ENCODE results near the gene VPS4A. TPM values are rescaled to one million over a fixed set of nuclear protein-coding genes. Genes with fewer than 3 reads are reported as not detected.

Gene VPS4A
- total RNA-seq, 3 donors from 2014 or later, result 35.9 to 39.6 (median 36.3) TPM

- H3K4me3 ChIP-seq, result no peak overlapping the region
- DNase-seq (peak in 1 of 3 donors; percentile 36), ATAC-seq (no peak)
- no peaks in the 10 kb centered on the region for H3K9me3 ChIP-seq
- no peak for TF ChIP-seq CTCF (IDR thresholded peaks at IDR 0.05)
- intact Hi-C loops (cut with DNase I, micrococcal nuclease), result no loop called here
- H3K36me3 ChIP-seq (ENCODE audit: low read depth), result peaks cover 2% of the 10 kb centered on the region
- peaks cover 53% of the 10 kb centered on the region for H3K4me1 ChIP-seq (ENCODE audit: low read depth)
Measured at GRCh38 chr16:69328854-69329316, 17.7 kb downstream of the VPS4A start.

- peak; percentile 63 for ATAC-seq
- intact Hi-C loops (cut with DNase I, micrococcal nuclease), result no loop called here
- DNase-seq, result peak in 2 of 3 donors; percentile 36 to 73
- no peak for TF ChIP-seq CTCF (IDR thresholded peaks at IDR 0.05)
- no peaks in the 10 kb centered on the region for H3K36me3 ChIP-seq (ENCODE audit: low read depth)
- H3K4me3 ChIP-seq, result peak overlapping the region; percentile 84
- no peaks in the 10 kb centered on the region for H3K9me3 ChIP-seq
- peaks cover 46% of the 10 kb centered on the region for H3K4me1 ChIP-seq (ENCODE audit: low read depth)
Measured at GRCh38 chr16:69329369-69330285, 18.5 kb downstream of the VPS4A start.

- peak; percentile 96 for DNase-seq
- intact Hi-C loops (cut with DNase I, micrococcal nuclease), result no loop called here
- no peaks in the 10 kb centered on the region for H3K9me3 ChIP-seq
- H3K4me1 ChIP-seq (ENCODE audit: low read depth), result peaks cover 43% of the 10 kb centered on the region
- no peaks in the 10 kb centered on the region for H3K36me3 ChIP-seq (ENCODE audit: low read depth)
- peak; percentile 94 for ATAC-seq
- H3K4me3 ChIP-seq, result peak within 1 kb of the TSS; percentile 84
- TF ChIP-seq CTCF (IDR thresholded peaks at IDR 0.05), result no peak
Measured at GRCh38 chr16:69330286-69331109, 19.3 kb downstream of the VPS4A start, which contains the start of gene PDF. PDF (minus strand) TSS chr16:69330588; CDS start chr16:69330570, 18 bp downstream.

GRCh38 chr16:69334696-69335095 lies 23.5 kb downstream of the VPS4A start:
- Histone ChIP-seq H3K4me1 (ENCODE audit: low read depth) (peaks cover 21% of the 10 kb centered on the region), H3K9me3 (no peaks in the 10 kb centered on the region), H3K36me3 (ENCODE audit: low read depth) (no peaks in the 10 kb centered on the region), H3K4me3 (no peak overlapping the region)
- DNase-seq (no peak), ATAC-seq (no peak)
- TF ChIP-seq CTCF (IDR thresholded peaks at IDR 0.05), result no peak
- intact Hi-C loops (cut with DNase I, micrococcal nuclease), result no loop called here

GRCh38 chr16:69338557-69339288 lies 27.6 kb downstream of the VPS4A start:
- intact Hi-C loops (cut with DNase I, micrococcal nuclease), result no loop called here
- Histone ChIP-seq H3K4me3 (peak overlapping the region; percentile 92), H3K4me1 (ENCODE audit: low read depth) (peaks cover 23% of the 10 kb centered on the region), H3K36me3 (ENCODE audit: low read depth) (no peaks in the 10 kb centered on the region), H3K9me3 (no peaks in the 10 kb centered on the region)
- peak in 1 of 3 donors; percentile 61 for DNase-seq
- no peak for TF ChIP-seq CTCF (IDR thresholded peaks at IDR 0.05)
- ATAC-seq, result peak; percentile 0

Measured in mucosa of descending colon (tissue), 3 donors.